HG03095 (cell line): ENCODE data around the gene NDUFA13.
A peak's percentile ranks its signal among the peaks of the same experiment; 100 is the strongest.

ENCODE experiments used
- ATAC-seq: cut with Tn5 transposase; IDR thresholded peaks from one replicate; pipeline ENCODE4 v1.9.1; 2021; ENCODE audit warnings: moderate library complexity; ENCODE audit not compliant: unreplicated experiment

The NDUFA13 gene

GRCh38 chr19:19488875-19489690 is 26.9 kb upstream of the NDUFA13 start:
- peak; percentile 48 for ATAC-seq

DNA sequence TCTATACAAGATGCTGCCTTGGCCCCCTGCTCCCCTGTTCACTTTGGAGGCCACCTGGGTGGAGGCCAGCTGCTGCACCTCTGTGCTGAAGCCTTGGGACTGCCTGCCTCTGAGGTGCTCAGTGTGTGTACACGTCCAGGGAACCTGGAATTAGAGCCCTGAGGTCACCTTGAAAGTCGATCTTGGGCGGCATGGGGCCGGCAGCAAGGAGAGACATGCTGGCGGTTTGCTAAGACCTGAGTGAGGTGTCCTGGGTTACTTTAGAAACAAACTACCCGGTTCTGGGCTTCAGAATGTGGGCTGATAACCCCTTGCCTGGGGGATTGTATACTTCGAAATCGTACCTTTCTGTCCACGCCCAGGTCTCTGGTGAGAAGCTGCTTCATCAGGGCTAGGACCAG is 26.2 kb upstream of the NDUFA13 start:
- ATAC-seq: no peak

GRCh38 chr19:19490214-19490968 is 25.6 kb upstream of the NDUFA13 start:
- no peak for ATAC-seq

DNA sequence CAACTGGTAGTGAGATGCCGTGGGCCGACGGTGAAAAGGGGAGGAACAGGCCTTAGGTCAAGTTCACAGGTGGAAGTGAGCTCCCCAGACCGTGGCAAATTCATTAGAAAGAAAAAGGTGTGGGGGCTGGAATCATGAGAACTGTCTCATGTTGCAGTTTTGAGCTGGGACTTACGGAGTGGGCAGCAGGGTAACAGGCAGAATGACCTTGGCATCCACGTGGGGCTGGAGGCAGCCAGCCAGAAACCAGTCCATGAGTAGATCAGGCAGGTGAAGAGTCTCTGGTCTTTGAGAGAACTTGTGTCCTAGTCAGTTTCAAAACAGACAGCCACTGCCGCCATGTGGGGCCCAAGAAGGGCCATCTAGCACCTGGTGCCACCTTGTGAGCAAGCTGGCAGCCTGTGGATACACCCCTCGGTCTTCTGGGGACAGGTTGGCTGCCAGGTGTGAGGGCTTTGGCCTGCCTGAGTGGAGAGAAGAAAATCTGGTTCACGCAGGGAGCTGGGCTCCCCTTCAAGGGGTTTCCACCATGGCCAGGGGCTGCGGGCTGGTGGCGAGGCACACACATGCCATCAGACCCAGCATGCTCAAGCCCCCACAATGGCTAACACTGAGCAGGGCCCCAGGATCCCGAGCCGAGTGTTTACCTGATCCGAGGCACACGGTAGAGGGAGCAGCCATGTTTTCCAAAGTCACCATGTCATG is 24.6 kb upstream of the NDUFA13 start:
- ATAC-seq: no peak

DNA sequence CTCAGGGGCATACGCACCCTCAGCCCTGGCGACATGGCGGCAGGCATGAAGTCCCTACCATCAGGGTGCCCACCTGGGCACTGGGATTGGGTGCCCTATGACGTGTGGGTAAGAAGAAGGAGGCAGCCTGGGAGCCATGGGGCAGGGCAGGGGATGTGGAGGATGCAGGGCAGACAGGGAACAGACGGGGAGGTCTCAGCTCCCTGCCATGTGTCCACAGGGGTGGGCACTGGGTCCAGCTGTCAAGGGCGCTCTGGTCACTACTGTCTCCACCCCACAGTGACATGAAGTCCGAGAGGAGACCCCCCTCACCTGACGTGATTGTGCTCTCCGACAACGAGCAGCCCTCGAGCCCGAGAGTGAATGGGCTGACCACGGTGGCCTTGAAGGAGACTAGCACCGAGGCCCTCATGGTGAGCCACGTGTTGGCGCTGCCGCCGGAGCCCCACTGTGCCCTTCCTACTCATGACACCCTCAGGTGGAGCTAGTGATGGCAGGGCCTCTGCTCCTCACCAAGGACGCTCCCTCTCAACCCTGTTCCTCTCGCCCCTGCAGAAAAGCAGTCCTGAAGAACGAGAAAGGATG is 23.9 kb upstream of the NDUFA13 start:
- ATAC-seq: no peak

DNA sequence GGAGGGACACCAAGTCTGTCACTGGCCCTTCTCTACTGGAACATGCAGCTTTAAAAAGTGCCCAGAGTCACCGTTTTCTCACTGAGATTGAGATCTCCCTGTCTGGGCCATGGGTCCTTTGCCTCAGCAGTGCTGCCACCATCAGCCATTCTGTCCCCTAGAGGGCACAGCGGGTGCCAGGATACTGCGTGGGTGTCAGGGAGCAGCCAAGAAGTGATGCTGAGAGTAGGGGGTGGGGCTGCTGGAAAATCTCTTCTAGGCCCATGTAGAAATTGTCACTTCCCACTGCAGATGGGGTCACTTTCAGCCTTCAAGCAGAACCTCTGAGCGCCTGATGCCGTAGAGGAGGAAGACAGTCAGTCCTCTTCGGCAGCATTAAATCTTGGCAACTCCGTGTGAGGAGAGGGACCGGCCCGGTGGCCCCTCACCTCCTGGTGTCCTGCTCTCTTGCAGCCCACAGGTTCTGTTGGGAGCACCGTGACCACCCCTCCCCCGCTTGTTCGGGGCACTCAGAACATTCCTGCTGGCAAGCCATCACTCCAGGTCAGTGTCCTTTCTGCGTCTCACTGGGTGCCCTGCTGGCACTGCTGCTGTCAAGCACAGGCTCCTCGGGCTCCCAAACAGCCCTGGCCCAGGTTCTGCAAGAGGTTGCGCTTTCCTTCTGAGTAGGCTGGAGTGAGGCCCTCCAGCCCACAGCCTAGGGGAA is 22.0 kb upstream of the NDUFA13 start:
- ATAC-seq: no peak

- no peak for ATAC-seq
Measured at GRCh38 chr19:19495614-19496603, 20.1 kb upstream of the NDUFA13 start.

GRCh38 chr19:19498255-19498991 is 17.6 kb upstream of the NDUFA13 start:
- no peak for ATAC-seq

- no peak for ATAC-seq
Measured at GRCh38 chr19:19499272-19499995, 16.6 kb upstream of the NDUFA13 start.

DNA sequence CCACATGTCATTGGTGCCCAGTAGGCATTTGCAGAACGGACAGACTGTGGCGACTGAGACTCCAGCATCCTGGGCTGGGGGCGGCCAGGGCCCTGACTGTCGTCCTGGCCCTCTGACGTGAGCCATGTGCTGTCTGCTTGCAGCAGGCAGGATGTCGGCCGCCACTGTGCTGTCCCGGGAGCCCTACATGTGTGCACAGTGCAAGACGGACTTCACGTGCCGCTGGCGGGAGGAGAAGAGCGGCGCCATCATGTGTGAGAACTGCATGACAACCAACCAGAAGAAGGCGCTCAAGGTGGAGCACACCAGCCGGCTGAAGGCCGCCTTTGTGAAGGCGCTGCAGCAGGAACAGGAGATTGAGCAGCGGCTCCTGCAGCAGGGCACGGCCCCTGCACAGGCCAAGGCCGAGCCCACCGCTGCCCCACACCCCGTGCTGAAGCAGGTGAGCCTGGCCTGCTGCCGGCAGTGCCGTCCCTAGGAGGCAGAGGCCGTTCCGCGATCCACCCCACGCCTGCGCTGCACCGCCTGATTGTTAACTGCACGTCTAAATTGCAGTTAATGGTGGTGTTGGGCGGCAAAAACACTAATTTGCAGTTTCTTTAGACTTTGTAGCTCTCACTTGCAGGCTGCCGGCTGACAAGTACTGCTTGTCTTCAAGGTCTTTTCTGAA is 14.9 kb upstream of the NDUFA13 start:
- ATAC-seq: no peak

DNA sequence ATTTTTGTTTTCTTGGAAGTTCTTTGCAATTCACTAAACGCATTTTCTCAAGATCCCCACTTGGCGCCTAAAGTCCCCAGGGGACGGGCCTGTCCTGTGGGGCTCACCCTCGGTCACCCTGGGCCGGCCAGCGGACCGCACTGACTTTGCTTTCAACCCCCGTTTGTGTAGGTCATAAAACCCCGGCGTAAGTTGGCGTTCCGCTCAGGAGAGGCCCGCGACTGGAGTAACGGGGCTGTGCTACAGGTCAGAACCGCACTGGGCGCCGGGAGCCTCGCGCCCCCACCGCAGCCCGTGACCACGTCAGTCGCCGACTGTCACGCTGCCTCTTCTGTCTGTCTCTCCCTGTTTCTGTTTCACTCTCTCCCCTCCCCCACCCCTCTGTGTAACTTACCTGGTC is 14.2 kb upstream of the NDUFA13 start:
- no peak for ATAC-seq

DNA sequence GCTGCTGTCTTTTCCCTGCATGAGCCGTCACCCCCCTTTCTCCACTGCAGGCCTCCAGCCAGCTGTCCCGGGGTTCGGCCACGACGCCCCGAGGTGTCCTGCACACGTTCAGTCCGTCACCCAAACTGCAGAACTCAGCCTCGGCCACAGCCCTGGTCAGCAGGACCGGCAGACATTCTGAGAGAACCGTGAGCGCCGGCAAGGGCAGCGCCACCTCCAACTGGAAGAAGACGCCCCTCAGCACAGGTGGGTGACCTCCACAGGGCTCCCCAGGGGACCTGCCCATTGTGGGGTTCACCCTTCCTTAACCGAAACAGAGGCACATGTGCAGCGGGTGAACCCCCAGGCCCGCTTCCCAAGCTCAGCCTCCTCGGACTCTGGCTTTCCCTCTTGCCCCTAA is 13.7 kb upstream of the NDUFA13 start:
- no peak for ATAC-seq

- no peak for ATAC-seq
Measured at GRCh38 chr19:19502808-19503602, 13.0 kb upstream of the NDUFA13 start.

DNA sequence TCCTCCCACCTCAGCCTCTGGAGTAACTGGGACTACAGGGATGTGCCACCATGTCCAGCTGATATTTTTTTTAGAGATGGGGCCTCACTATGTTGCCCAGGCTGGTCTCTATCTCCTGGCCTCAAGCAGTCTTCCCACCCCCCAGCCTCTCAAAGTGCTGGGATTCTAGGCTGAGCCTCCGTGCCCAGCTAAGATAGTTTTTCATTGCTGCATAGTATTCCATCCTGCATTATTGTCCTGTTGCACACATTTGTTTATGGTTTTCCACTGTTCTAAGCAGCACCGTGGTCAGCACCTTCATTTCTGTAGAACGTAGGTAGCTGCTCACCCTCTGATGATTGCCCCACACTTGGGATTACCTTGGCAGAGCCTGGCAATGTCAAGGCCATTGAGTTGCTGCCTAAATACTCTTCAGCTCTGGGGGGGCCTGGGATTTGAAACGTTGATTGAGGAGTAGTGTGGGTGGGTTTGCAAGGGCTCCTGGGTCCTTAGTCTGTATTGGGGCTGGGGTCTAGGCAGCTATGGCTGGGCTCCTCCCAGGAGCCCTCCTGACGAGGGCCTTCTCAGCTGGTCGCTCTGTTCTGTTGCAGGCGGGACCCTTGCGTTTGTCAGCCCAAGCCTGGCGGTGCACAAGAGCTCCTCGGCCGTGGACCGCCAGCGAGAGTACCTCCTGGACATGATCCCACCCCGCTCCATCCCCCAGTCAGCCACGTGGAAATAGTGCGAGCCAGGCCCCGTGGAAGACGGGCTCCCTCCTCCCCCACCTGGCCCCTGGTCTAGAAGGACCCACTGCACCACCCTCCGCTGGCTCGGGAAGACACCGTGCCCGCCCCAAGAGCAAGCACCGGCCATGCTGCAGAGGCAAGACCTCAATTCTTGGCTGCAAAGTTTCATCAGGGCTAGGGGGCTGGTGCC is 11.0 kb upstream of the NDUFA13 start:
- no peak for ATAC-seq

GRCh38 chr19:19505669-19506326 is 10.2 kb upstream of the NDUFA13 start:
- no peak for ATAC-seq
